Measurements from ENCODE around the gene ZNF836. TPM values are rescaled to one million over a fixed set of nuclear protein-coding genes. Genes with fewer than 3 reads are reported as not detected.

Gene ZNF836
- total and polyA plus RNA-seq, 2 donors (not counting 3 experiments of a cell fraction or from before 2014, with no cell fraction given): 2.1 to 9.3 TPM

DNA sequence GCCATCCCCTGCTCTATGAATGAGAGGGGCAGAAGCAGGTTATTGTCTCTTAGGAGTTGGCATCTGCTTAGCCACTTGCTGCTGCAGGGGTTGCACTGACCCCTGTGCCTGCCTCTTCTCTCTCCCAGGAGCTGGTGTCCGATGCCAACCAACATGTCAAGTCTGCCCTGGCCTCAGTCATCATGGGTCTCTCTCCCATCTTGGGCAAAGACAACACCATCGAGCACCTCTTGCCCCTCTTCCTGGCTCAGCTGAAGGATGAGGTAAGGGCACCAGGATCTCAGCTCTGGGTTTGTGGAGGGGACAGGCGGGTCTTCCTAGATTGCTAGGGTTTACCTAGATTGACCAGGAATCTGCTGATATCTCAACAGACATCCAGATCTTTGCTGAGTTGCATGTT lies 45.0 kb upstream of the ZNF836 start:
- H4K20me1 ChIP-seq (replicated peaks; ENCODE audit: control insufficient read depth, extremely low read depth, insufficient read depth, low read length): no peaks in the 10 kb centered on the region
- H3K27me3 ChIP-seq (ENCODE audit: control insufficient read depth in 2 of 2, insufficient read depth in 2 of 2, low read length in 2 of 2): no peaks in the 10 kb centered on the region
- ChIA-PET POLR2A (no interaction called here), CTCF (no interaction called here)
- FAIRE-seq (no peak), DNase-seq (ENCODE audit: low read depth, low spot score) (no peak)
- H3K4me1 ChIP-seq (ENCODE audit: control insufficient read depth, extremely low read depth, insufficient read depth, low read length): no peaks in the 10 kb centered on the region
- no peak overlapping the region for H3K27ac ChIP-seq (ENCODE audit: insufficient read depth, low read depth, low read length)
- H3K9me1 ChIP-seq (replicated peaks; ENCODE audit: control insufficient read depth, extremely low read depth, insufficient read depth, low read length): no peaks in the 10 kb centered on the region
- intact Hi-C loops (cut with micrococcal nuclease): no loop called here
- H3K4me2 ChIP-seq (ENCODE audit: insufficient read depth, low read length): no peak overlapping the region
- no peak overlapping the region for H2AFZ ChIP-seq (ENCODE audit: low read depth, low read length)
- no peaks in the 10 kb centered on the region for H3K9me3 ChIP-seq (replicated peaks; ENCODE audit: control insufficient read depth, insufficient read depth, low read length)
- dilution Hi-C loops (cut with MboI; ENCODE audit: extremely low pct_ligation_motif_present, low sequenced_read_pairs): no loop called here
- BruUV-seq (replicated peaks): no TSS peak
- no peak overlapping the region for H3K4me3 ChIP-seq (replicated peaks in 1 of 3; ENCODE audit: insufficient read depth in 1 of 3, low read depth in 1 of 3, low read length in 3 of 3)
- H3K79me2 ChIP-seq (ENCODE audit: control insufficient read depth, insufficient read depth, low read length): no peaks in the 10 kb centered on the region
- H3K36me3 ChIP-seq (ENCODE audit: control insufficient read depth in 2 of 2, extremely low read depth in 1 of 2, insufficient read depth in 2 of 2, low read length in 2 of 2): peaks cover 40 to 68% of the 10 kb centered on the region in 2 experiments
- TF ChIP-seq MYC (IDR thresholded peaks at IDR 0.05; ENCODE audit: low read depth, low read length) (no peak), POLR2AphosphoS5 (IDR thresholded peaks at IDR 0.05; ENCODE audit: insufficient read depth, low read depth, low read length) (no peak), EZH2 (IDR thresholded peaks at IDR 0.05; ENCODE audit: borderline replicate concordance, low read depth, low read length, severe bottlenecking) (no peak), FOS (IDR thresholded peaks at IDR 0.05; ENCODE audit: borderline replicate concordance, insufficient read depth, low read length) (no peak), POLR2A (IDR thresholded peaks at IDR 0.05; ENCODE audit: low read depth, low read length) (no peak), JUN (IDR thresholded peaks at IDR 0.05; ENCODE audit: borderline replicate concordance, insufficient read depth, insufficient read length, low read depth) (no peak), GATA2 (IDR thresholded peaks at IDR 0.05; ENCODE audit: insufficient read depth, insufficient read length, low read depth, low read length) (no peak)
- TF ChIP-seq, protein P1, sequence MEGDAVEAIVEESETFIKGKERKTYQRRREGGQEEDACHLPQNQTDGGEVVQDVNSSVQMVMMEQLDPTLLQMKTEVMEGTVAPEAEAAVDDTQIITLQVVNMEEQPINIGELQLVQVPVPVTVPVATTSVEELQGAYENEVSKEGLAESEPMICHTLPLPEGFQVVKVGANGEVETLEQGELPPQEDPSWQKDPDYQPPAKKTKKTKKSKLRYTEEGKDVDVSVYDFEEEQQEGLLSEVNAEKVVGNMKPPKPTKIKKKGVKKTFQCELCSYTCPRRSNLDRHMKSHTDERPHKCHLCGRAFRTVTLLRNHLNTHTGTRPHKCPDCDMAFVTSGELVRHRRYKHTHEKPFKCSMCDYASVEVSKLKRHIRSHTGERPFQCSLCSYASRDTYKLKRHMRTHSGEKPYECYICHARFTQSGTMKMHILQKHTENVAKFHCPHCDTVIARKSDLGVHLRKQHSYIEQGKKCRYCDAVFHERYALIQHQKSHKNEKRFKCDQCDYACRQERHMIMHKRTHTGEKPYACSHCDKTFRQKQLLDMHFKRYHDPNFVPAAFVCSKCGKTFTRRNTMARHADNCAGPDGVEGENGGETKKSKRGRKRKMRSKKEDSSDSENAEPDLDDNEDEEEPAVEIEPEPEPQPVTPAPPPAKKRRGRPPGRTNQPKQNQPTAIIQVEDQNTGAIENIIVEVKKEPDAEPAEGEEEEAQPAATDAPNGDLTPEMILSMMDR (IDR thresholded peaks at IDR 0.05; ENCODE audit: extremely low read depth in 1 of 2, insufficient read depth in 1 of 2, low read depth in 1 of 2, low read length in 2 of 2): no peak
- TF ChIP-seq, protein P2, sequence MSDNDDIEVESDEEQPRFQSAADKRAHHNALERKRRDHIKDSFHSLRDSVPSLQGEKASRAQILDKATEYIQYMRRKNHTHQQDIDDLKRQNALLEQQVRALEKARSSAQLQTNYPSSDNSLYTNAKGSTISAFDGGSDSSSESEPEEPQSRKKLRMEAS (IDR thresholded peaks at IDR 0.05; ENCODE audit: insufficient read depth, insufficient read length): no peak
- no peak overlapping the region for H3K9ac ChIP-seq (replicated peaks; ENCODE audit: extremely low read depth, insufficient read depth, low read length)

Measured in endothelial cell of umbilical vein (primary cell).